B cell (primary cell): ENCODE data around the gene CD28. TPM values are rescaled to one million over a fixed set of nuclear protein-coding genes. Genes with fewer than 3 reads are reported as not detected.

Source experiments
- ATAC-seq: fragments of 200-7000 bp; cut with Tn5 transposase; one replicate; pipeline ENCODE4 v1.10.0; 2021; ENCODE audit warnings: low read depth, mild to moderate bottlenecking, moderate number of reproducible peaks, moderate library complexity
- CTCF ChIA-PET: fragments of 350-600 bp; sonication (Branson Sonifier 250); formaldehyde crosslinking; loops from one replicate; lab custom pipeline; 2021; ENCODE audit warnings: antibody characterized with exemption, inconsistent platforms; lab: Charles Lee
- POLR2A ChIA-PET: fragments of 350-600 bp; sonication (Branson Sonifier 250); formaldehyde crosslinking; loops from one replicate; lab custom pipeline; 2021; ENCODE audit warnings: antibody characterized with exemption; lab: Charles Lee
- DNase-seq: peaks from one replicate; pipeline ENCODE4 v3.0.0; 2013
- H2AFZ ChIP-seq: 2 replicates; pipeline ENCODE4 v1.6.1; 2012; ENCODE audit warnings: mild to moderate bottlenecking, low read depth, low read length; ENCODE audit not compliant: insufficient read depth, poor library complexity, severe bottlenecking
- H3K27ac ChIP-seq, 2 donors: 1 replicate in 1 of 2; 2 replicates in 1 of 2; pipeline ENCODE4 v1.5.1; 2012 to 2013; ENCODE audit warnings: low read length in 2 of 2, mild to moderate bottlenecking in 2 of 2, moderate library complexity in 1 of 2
- H3K27me3 ChIP-seq, 4 experiments: fragments of 200-600 bp in 1 of 4; sonication (generic) in 1 of 4; replicated peaks in 1 of 4; 1 replicate in 2 of 4; 2 replicates in 2 of 4; pipeline versions ENCODE4 v1.6.1 to v1.7.0; 2013 to 2016; ENCODE audit warnings: low read length in 3 of 4, mild to moderate bottlenecking in 2 of 4, mixed read lengths in 1 of 4, moderate library complexity in 1 of 4; ENCODE audit not compliant: insufficient read depth in 4 of 4, control insufficient read depth in 3 of 4; ENCODE audit errors: control extremely low read depth in 1 of 4
- H3K36me3 ChIP-seq, 2 experiments: replicated peaks in 1 of 2; 1 replicate in 1 of 2; 2 replicates in 1 of 2; pipeline versions ENCODE4 v1.6.1 to v1.7.1; 2013; ENCODE audit warnings: low read length in 1 of 2; ENCODE audit not compliant: insufficient read depth in 2 of 2, control insufficient read depth in 1 of 2; ENCODE audit errors: control extremely low read depth in 1 of 2, extremely low read depth in 1 of 2
- H3K4me1 ChIP-seq, 2 donors: fragments of 200-600 bp in 1 of 2; sonication (generic) in 1 of 2; 1 replicate in 1 of 2; 2 replicates in 1 of 2; pipeline versions ENCODE4 v1.5.1 to v1.6.1; 2013 to 2017; ENCODE audit warnings: low read length in 2 of 2; ENCODE audit not compliant: control insufficient read depth in 2 of 2, insufficient read depth in 2 of 2
- H3K4me2 ChIP-seq: replicated peaks from 2 replicates; pipeline ENCODE3; 2012; ENCODE audit warnings: mild to moderate bottlenecking, low read depth, low read length; ENCODE audit not compliant: poor library complexity, severe bottlenecking
- H3K4me3 ChIP-seq, 5 experiments: fragments of 200-600 bp in 1 of 5; sonication (generic) in 1 of 5; 1 replicate in 3 of 5; 2 replicates in 2 of 5; pipeline versions ENCODE4 v1.5.1 to v1.7.0; 2011 to 2016; ENCODE audit warnings: low read length in 4 of 5, mild to moderate bottlenecking in 4 of 5, low read depth in 2 of 5, control low read depth in 1 of 5, moderate library complexity in 1 of 5; ENCODE audit not compliant: insufficient read depth in 1 of 5; ENCODE audit errors: control extremely low read depth in 1 of 5, extremely low read depth in 1 of 5
- H3K79me2 ChIP-seq: fragments of 200-600 bp; sonication (generic); one replicate; pipeline ENCODE4 v1.6.0; 2016; ENCODE audit warnings: low read length; ENCODE audit not compliant: control insufficient read depth, insufficient read depth
- H3K9ac ChIP-seq: fragments of 200-600 bp; sonication (generic); 2 replicates; pipeline ENCODE4 v1.6.1; 2017; ENCODE audit warnings: mild to moderate bottlenecking, low read length, moderate library complexity
- H3K9me3 ChIP-seq, 3 donors: one replicate each; pipeline versions ENCODE4 v1.6.1 to v1.7.1; 2013; ENCODE audit warnings: low read length in 2 of 3; ENCODE audit not compliant: control insufficient read depth in 2 of 3, insufficient read depth in 1 of 3; ENCODE audit errors: control extremely low read depth in 1 of 3
- H4K20me1 ChIP-seq: 2 replicates; pipeline ENCODE4 v1.6.0; 2012; ENCODE audit warnings: mild to moderate bottlenecking, low read length; ENCODE audit not compliant: insufficient read depth, control insufficient read depth, poor library complexity, severe bottlenecking
- H3K27ac Mint-ChIP-seq: one replicate; pipeline ENCODE4 v1.8.0; 2021; ENCODE audit warnings: mixed read lengths
- H3K27me3 Mint-ChIP-seq: one replicate; pipeline ENCODE4 v1.8.0; 2021; ENCODE audit warnings: mixed read lengths
- H3K4me1 Mint-ChIP-seq: one replicate; pipeline ENCODE4 v1.8.0; 2021; ENCODE audit warnings: mixed read lengths
- H3K4me3 Mint-ChIP-seq: one replicate; pipeline ENCODE4 v1.8.0; 2021; ENCODE audit warnings: mixed read lengths
- H3K9me3 Mint-ChIP-seq: one replicate; pipeline ENCODE4 v1.8.0; 2022; ENCODE audit warnings: mixed read lengths; ENCODE audit not compliant: insufficient read depth
- EZH2 ChIP-seq: IDR thresholded peaks from 2 replicates; pipeline ENCODE4 v1.6.1; 2012; ENCODE audit warnings: borderline replicate concordance, low read depth, mild to moderate bottlenecking, moderate library complexity, low read length; ENCODE audit not compliant: insufficient read depth, poor library complexity, severe bottlenecking
- WGBS: methylation state at CpG from one replicate; pipeline ENCODE4 v1.1.5; 2013; ENCODE audit warnings: missing lambda C conversion rate; ENCODE audit not compliant: insufficient coverage; 5-methylcytosine and 5-hydroxymethylcytosine counted together
- intact Hi-C: fragments of 100-400 bp; cut with micrococcal nuclease; formaldehyde crosslinking; loops from one replicate; pipeline ENCODE4 v1.10.0; 2022
- polyA plus RNA-seq: library from polyadenylated mRNA; depleted of rRNA; stranded (reverse); fragments of >200 nt; gene quantifications from 2 replicates; pipeline ENCODE4 v1.2.3, GENCODE V29; 2012
- total RNA-seq, 2 donors: library from RNA; stranded (reverse); fragments of 120-200 nt in 1 of 2; gene quantifications; 1 replicate in 1 of 2; 2 replicates in 1 of 2; pipeline versions ENCODE4 v1.2.3 to v1.2.4, GENCODE V29; 2013 to 2022
- TF ChIP-seq, protein P1 (sequence below): fragments of 200-600 bp; IDR thresholded peaks from one replicate; pipeline ENCODE4 v1.8.0; 2022; ENCODE audit warnings: antibody characterized with exemption, mild to moderate bottlenecking

The CD28 gene
- total and polyA plus RNA-seq, 2 donors (not counting 1 experiment from before 2014, with no cell fraction given) = 0.18 to 0.37 TPM

DNA sequence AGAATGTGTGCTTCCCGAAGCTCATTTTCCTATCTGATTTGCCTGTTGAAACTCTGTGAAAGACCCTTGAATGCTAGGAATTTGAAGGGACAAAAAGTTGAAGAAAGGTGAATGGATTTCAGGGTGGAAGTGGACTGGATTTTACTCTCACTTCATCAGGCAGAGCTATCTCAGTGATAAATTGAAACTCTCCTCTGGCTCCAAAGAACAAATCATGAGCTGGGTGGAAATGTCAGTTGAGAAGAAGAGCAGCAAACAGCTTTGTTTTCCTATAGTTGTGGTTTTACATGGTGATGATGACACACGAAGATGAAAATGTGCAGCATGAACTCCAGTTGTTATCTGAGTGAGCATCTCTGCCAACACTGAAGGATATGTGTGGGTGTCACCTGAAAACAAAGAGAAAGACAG is 34.4 kb downstream of the CD28 start:
- no peak overlapping the region for H3K9ac ChIP-seq
- H3K4me2 ChIP-seq = no peak overlapping the region
- no peaks in the 10 kb centered on the region for H3K9me3 ChIP-seq
- no peaks in the 10 kb centered on the region for H3K4me1 ChIP-seq
- no peak overlapping the region for H2AFZ ChIP-seq
- no peaks in the 10 kb centered on the region for H3K79me2 ChIP-seq
- Mint-ChIP-seq H3K4me3 (no peak overlapping the region), H3K27ac (no peak overlapping the region), H3K4me1 (no peaks in the 10 kb centered on the region), H3K9me3 (no peaks in the 10 kb centered on the region), H3K27me3 (peaks cover 18% of the 10 kb centered on the region)
- ATAC-seq = no peak
- no peak overlapping the region for H3K4me3 ChIP-seq
- no peak for TF ChIP-seq EZH2
- TF ChIP-seq, protein P1, sequence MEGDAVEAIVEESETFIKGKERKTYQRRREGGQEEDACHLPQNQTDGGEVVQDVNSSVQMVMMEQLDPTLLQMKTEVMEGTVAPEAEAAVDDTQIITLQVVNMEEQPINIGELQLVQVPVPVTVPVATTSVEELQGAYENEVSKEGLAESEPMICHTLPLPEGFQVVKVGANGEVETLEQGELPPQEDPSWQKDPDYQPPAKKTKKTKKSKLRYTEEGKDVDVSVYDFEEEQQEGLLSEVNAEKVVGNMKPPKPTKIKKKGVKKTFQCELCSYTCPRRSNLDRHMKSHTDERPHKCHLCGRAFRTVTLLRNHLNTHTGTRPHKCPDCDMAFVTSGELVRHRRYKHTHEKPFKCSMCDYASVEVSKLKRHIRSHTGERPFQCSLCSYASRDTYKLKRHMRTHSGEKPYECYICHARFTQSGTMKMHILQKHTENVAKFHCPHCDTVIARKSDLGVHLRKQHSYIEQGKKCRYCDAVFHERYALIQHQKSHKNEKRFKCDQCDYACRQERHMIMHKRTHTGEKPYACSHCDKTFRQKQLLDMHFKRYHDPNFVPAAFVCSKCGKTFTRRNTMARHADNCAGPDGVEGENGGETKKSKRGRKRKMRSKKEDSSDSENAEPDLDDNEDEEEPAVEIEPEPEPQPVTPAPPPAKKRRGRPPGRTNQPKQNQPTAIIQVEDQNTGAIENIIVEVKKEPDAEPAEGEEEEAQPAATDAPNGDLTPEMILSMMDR = no peak
- H3K27me3 ChIP-seq = no peaks in the 10 kb centered on the region
- CTCF ChIA-PET = no interaction called here
- no CpG with 5 or more reads among the region's 2 CpGs for WGBS
- no peaks in the 10 kb centered on the region for H4K20me1 ChIP-seq
- H3K36me3 ChIP-seq = no peaks in the 10 kb centered on the region
- intact Hi-C loops = no loop called here
- no peak overlapping the region for H3K27ac ChIP-seq
- POLR2A ChIA-PET = no interaction called here
- DNase-seq = no peak

DNA sequence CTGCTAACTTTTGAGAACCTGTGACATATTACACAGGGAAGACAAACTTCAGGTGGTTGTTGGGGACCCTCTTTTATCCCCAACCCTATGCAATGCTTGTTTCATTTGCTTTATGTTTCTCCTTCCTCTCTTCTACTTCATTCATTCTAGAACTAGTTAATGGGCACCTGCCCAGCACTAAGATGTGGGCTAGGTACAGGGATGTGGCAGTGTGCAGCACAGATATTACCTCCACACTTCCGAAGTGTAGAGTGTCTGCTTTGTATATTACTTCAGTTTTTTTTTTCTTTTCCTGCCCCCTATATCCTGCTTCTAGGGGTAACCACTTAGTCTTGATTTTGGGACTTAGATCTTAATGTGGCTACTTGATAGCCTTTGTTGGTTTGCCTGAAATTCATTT is 35.1 kb downstream of the CD28 start:
- Histone ChIP-seq H3K4me3 (no peak overlapping the region), H3K36me3 (no peaks in the 10 kb centered on the region), H4K20me1 (no peaks in the 10 kb centered on the region), H3K27me3 (no peaks in the 10 kb centered on the region), H3K79me2 (no peaks in the 10 kb centered on the region), H3K9me3 (no peaks in the 10 kb centered on the region), H3K9ac (no peak overlapping the region), H3K27ac (no peak overlapping the region), H3K4me1 (no peaks in the 10 kb centered on the region), H3K4me2 (no peak overlapping the region), H2AFZ (no peak overlapping the region)
- TF ChIP-seq, protein P1 = no peak
- no peak for TF ChIP-seq EZH2
- Mint-ChIP-seq H3K27me3 (peaks cover 15% of the 10 kb centered on the region), H3K4me3 (no peak overlapping the region), H3K4me1 (no peaks in the 10 kb centered on the region), H3K9me3 (no peaks in the 10 kb centered on the region), H3K27ac (no peak overlapping the region)
- CTCF ChIA-PET = no interaction called here
- POLR2A ChIA-PET = no interaction called here
- no peak for DNase-seq
- intact Hi-C loops = no loop called here
- WGBS = no CpG with 5 or more reads among the region's 1 CpG
- ATAC-seq = no peak
